ENCODE measurements around the gene LEMD1.

Gene LEMD1

GRCh38 chr1:205353612-205354011, 68.2 kb downstream of the LEMD1 start:
- FAIRE-seq: peak; percentile 74

GRCh38 chr1:205353191-205353590, 68.7 kb downstream of the LEMD1 start:
- no peak for TF ChIP-seq CTCF (IDR thresholded peaks at IDR 0.05; ENCODE audit: insufficient read depth, missing control alignments)
- DNase-seq (ENCODE audit: insufficient read length, low spot score): no peak
- peak; percentile 25 for FAIRE-seq

More at GRCh38 chr1:205353612-205354011, 68.2 kb downstream of the LEMD1 start:
- TF ChIP-seq CTCF (IDR thresholded peaks at IDR 0.05; ENCODE audit: insufficient read depth, missing control alignments): no peak
- no peak for DNase-seq (ENCODE audit: insufficient read length, low spot score)

- FAIRE-seq (peak; percentile 89), DNase-seq (ENCODE audit: insufficient read length, low spot score) (no peak)
- TF ChIP-seq CTCF (IDR thresholded peaks at IDR 0.05; ENCODE audit: insufficient read depth, missing control alignments): peak; percentile 72
Observed at GRCh38 chr1:205351984-205352713, 69.7 kb downstream of the LEMD1 start.

GRCh38 chr1:205350691-205351141, 71.1 kb downstream of the LEMD1 start:
- no peak for TF ChIP-seq CTCF (IDR thresholded peaks at IDR 0.05; ENCODE audit: insufficient read depth, missing control alignments)
- no peak for FAIRE-seq
- no peak for DNase-seq (ENCODE audit: insufficient read length, low spot score)

- no peak for FAIRE-seq
- no peak for DNase-seq (ENCODE audit: insufficient read length, low spot score)
- no peak for TF ChIP-seq CTCF (IDR thresholded peaks at IDR 0.05; ENCODE audit: insufficient read depth, missing control alignments)
Observed at GRCh38 chr1:205350124-205350523, 71.7 kb downstream of the LEMD1 start.

GRCh38 chr1:205348554-205349487, 73.0 kb downstream of the LEMD1 start:
- DNase-seq (ENCODE audit: insufficient read length, low spot score): no peak

More at GRCh38 chr1:205348554-205349487, 73.0 kb downstream of the LEMD1 start:
- no peak for TF ChIP-seq CTCF (IDR thresholded peaks at IDR 0.05; ENCODE audit: insufficient read depth, missing control alignments)
- FAIRE-seq: peak; percentile 99

Measured in D721Med (cell line).